B cell (primary cell): ENCODE measurements around the gene IRAK1. TPM values are rescaled to one million over a fixed set of nuclear protein-coding genes. Genes with fewer than 3 reads are reported as not detected.

Experiments
- ATAC-seq: fragments of 200-7000 bp; cut with Tn5 transposase; one replicate; pipeline ENCODE4 v1.10.0; 2021; ENCODE audit warnings: low read depth, mild to moderate bottlenecking, moderate number of reproducible peaks, moderate library complexity
- CTCF ChIA-PET: fragments of 350-600 bp; sonication (Branson Sonifier 250); formaldehyde crosslinking; loops from one replicate; lab custom pipeline; 2021; ENCODE audit warnings: antibody characterized with exemption, inconsistent platforms; lab: Charles Lee
- POLR2A ChIA-PET: fragments of 350-600 bp; sonication (Branson Sonifier 250); formaldehyde crosslinking; loops from one replicate; lab custom pipeline; 2021; ENCODE audit warnings: antibody characterized with exemption; lab: Charles Lee
- DNase-seq: peaks from one replicate; pipeline ENCODE4 v3.0.0; 2013
- H2AFZ ChIP-seq: 2 replicates; pipeline ENCODE4 v1.6.1; 2012; ENCODE audit warnings: mild to moderate bottlenecking, low read depth, low read length; ENCODE audit not compliant: insufficient read depth, poor library complexity, severe bottlenecking
- H3K27ac ChIP-seq, 2 donors: 1 replicate in 1 of 2; 2 replicates in 1 of 2; pipeline ENCODE4 v1.5.1; 2012 to 2013; ENCODE audit warnings: low read length in 2 of 2, mild to moderate bottlenecking in 2 of 2, moderate library complexity in 1 of 2
- H3K27me3 ChIP-seq, 4 experiments: fragments of 200-600 bp in 1 of 4; sonication (generic) in 1 of 4; replicated peaks in 1 of 4; 1 replicate in 2 of 4; 2 replicates in 2 of 4; pipeline versions ENCODE4 v1.6.1 to v1.7.0; 2013 to 2016; ENCODE audit warnings: low read length in 3 of 4, mild to moderate bottlenecking in 2 of 4, mixed read lengths in 1 of 4, moderate library complexity in 1 of 4; ENCODE audit not compliant: insufficient read depth in 4 of 4, control insufficient read depth in 3 of 4; ENCODE audit errors: control extremely low read depth in 1 of 4
- H3K36me3 ChIP-seq, 2 experiments: replicated peaks in 1 of 2; 1 replicate in 1 of 2; 2 replicates in 1 of 2; pipeline versions ENCODE4 v1.6.1 to v1.7.1; 2013; ENCODE audit warnings: low read length in 1 of 2; ENCODE audit not compliant: insufficient read depth in 2 of 2, control insufficient read depth in 1 of 2; ENCODE audit errors: control extremely low read depth in 1 of 2, extremely low read depth in 1 of 2
- H3K4me1 ChIP-seq, 2 donors: fragments of 200-600 bp in 1 of 2; sonication (generic) in 1 of 2; 1 replicate in 1 of 2; 2 replicates in 1 of 2; pipeline versions ENCODE4 v1.5.1 to v1.6.1; 2013 to 2017; ENCODE audit warnings: low read length in 2 of 2; ENCODE audit not compliant: control insufficient read depth in 2 of 2, insufficient read depth in 2 of 2
- H3K4me2 ChIP-seq: replicated peaks from 2 replicates; pipeline ENCODE3; 2012; ENCODE audit warnings: mild to moderate bottlenecking, low read depth, low read length; ENCODE audit not compliant: poor library complexity, severe bottlenecking
- H3K4me3 ChIP-seq, 5 experiments: fragments of 200-600 bp in 1 of 5; sonication (generic) in 1 of 5; 1 replicate in 3 of 5; 2 replicates in 2 of 5; pipeline versions ENCODE4 v1.5.1 to v1.7.0; 2011 to 2016; ENCODE audit warnings: low read length in 4 of 5, mild to moderate bottlenecking in 4 of 5, low read depth in 2 of 5, control low read depth in 1 of 5, moderate library complexity in 1 of 5; ENCODE audit not compliant: insufficient read depth in 1 of 5; ENCODE audit errors: control extremely low read depth in 1 of 5, extremely low read depth in 1 of 5
- H3K79me2 ChIP-seq: fragments of 200-600 bp; sonication (generic); one replicate; pipeline ENCODE4 v1.6.0; 2016; ENCODE audit warnings: low read length; ENCODE audit not compliant: control insufficient read depth, insufficient read depth
- H3K9ac ChIP-seq: fragments of 200-600 bp; sonication (generic); 2 replicates; pipeline ENCODE4 v1.6.1; 2017; ENCODE audit warnings: mild to moderate bottlenecking, low read length, moderate library complexity
- H3K9me3 ChIP-seq, 3 donors: one replicate each; pipeline versions ENCODE4 v1.6.1 to v1.7.1; 2013; ENCODE audit warnings: low read length in 2 of 3; ENCODE audit not compliant: control insufficient read depth in 2 of 3, insufficient read depth in 1 of 3; ENCODE audit errors: control extremely low read depth in 1 of 3
- H4K20me1 ChIP-seq: 2 replicates; pipeline ENCODE4 v1.6.0; 2012; ENCODE audit warnings: mild to moderate bottlenecking, low read length; ENCODE audit not compliant: insufficient read depth, control insufficient read depth, poor library complexity, severe bottlenecking
- H3K27ac Mint-ChIP-seq: one replicate; pipeline ENCODE4 v1.8.0; 2021; ENCODE audit warnings: mixed read lengths
- H3K27me3 Mint-ChIP-seq: one replicate; pipeline ENCODE4 v1.8.0; 2021; ENCODE audit warnings: mixed read lengths
- H3K4me1 Mint-ChIP-seq: one replicate; pipeline ENCODE4 v1.8.0; 2021; ENCODE audit warnings: mixed read lengths
- H3K4me3 Mint-ChIP-seq: one replicate; pipeline ENCODE4 v1.8.0; 2021; ENCODE audit warnings: mixed read lengths
- H3K9me3 Mint-ChIP-seq: one replicate; pipeline ENCODE4 v1.8.0; 2022; ENCODE audit warnings: mixed read lengths; ENCODE audit not compliant: insufficient read depth
- CTCF ChIP-seq: fragments of 200-600 bp; IDR thresholded peaks from one replicate; pipeline ENCODE4 v1.8.0; 2022; ENCODE audit warnings: antibody characterized with exemption, mild to moderate bottlenecking
- EZH2 ChIP-seq: IDR thresholded peaks from 2 replicates; pipeline ENCODE4 v1.6.1; 2012; ENCODE audit warnings: borderline replicate concordance, low read depth, mild to moderate bottlenecking, moderate library complexity, low read length; ENCODE audit not compliant: insufficient read depth, poor library complexity, severe bottlenecking
- WGBS: methylation state at CpG from one replicate; pipeline ENCODE4 v1.1.5; 2013; ENCODE audit warnings: missing lambda C conversion rate; ENCODE audit not compliant: insufficient coverage; 5-methylcytosine and 5-hydroxymethylcytosine counted together
- intact Hi-C: fragments of 100-400 bp; cut with micrococcal nuclease; formaldehyde crosslinking; loops from one replicate; pipeline ENCODE4 v1.10.0; 2022
- polyA plus RNA-seq: library from polyadenylated mRNA; depleted of rRNA; stranded (reverse); fragments of >200 nt; gene quantifications from 2 replicates; pipeline ENCODE4 v1.2.3, GENCODE V29; 2012
- total RNA-seq, 2 donors: library from RNA; stranded (reverse); fragments of 120-200 nt in 1 of 2; gene quantifications; 1 replicate in 1 of 2; 2 replicates in 1 of 2; pipeline versions ENCODE4 v1.2.3 to v1.2.4, GENCODE V29; 2013 to 2022

The IRAK1 gene
- total and polyA plus RNA-seq, 2 donors (not counting 1 experiment from before 2014, with no cell fraction given) = 112 to 118 TPM

- Mint-ChIP-seq H3K27me3 (no peaks in the 10 kb centered on the region), H3K4me3 (no peak overlapping the region), H3K4me1 (peaks cover 39% of the 10 kb centered on the region), H3K9me3 (no peaks in the 10 kb centered on the region), H3K27ac (no peak overlapping the region)
- no peaks in the 10 kb centered on the region for H3K9me3 ChIP-seq
- ChIA-PET CTCF (interaction anchor here (0.8 kb wide), 1 partner anchor 11 kb away, joined by 3 read pairs; no protein-coding TSS in a partner anchor), POLR2A (no interaction called here)
- H3K36me3 ChIP-seq = peaks cover 0 to 8% of the 10 kb centered on the region in 2 experiments
- H3K27ac ChIP-seq = no peak overlapping the region
- H3K27me3 ChIP-seq = no peaks in the 10 kb centered on the region
- H3K9ac ChIP-seq = no peak overlapping the region
- 100% methylated on average over 1 of the region's 1 CpG for WGBS
- peaks cover 34% of the 10 kb centered on the region for H4K20me1 ChIP-seq
- ATAC-seq (no peak), DNase-seq (no peak)
- peaks cover 5% of the 10 kb centered on the region in 2 donors for H3K4me1 ChIP-seq
- no peak for TF ChIP-seq EZH2
- intact Hi-C loops = no loop called here
- H3K79me2 ChIP-seq = peaks cover 65% of the 10 kb centered on the region
- no peak overlapping the region for H3K4me2 ChIP-seq
- no peak overlapping the region for H3K4me3 ChIP-seq
- no peak overlapping the region for H2AFZ ChIP-seq
Measured at GRCh38 chrX:154057791-154058190, 38.1 kb upstream of the IRAK1 start.

- Histone ChIP-seq H3K9me3 (no peaks in the 10 kb centered on the region), H3K27ac (no peak overlapping the region), H3K4me3 (no peak overlapping the region), H2AFZ (no peak overlapping the region), H3K27me3 (no peaks in the 10 kb centered on the region), H4K20me1 (peaks cover 32% of the 10 kb centered on the region), H3K4me2 (no peak overlapping the region), H3K36me3 (peaks cover 0 to 8% of the 10 kb centered on the region in 2 experiments), H3K4me1 (peaks cover 4 to 5% of the 10 kb centered on the region in 2 donors), H3K9ac (no peak overlapping the region), H3K79me2 (peaks cover 61% of the 10 kb centered on the region)
- WGBS = 70% methylated on average over 1 of the region's 8 CpGs
- ATAC-seq (no peak), DNase-seq (no peak)
- TF ChIP-seq CTCF (no peak), EZH2 (no peak)
- no peak overlapping the region for H3K4me3 Mint-ChIP-seq
- intact Hi-C loops = no loop called here
- H3K9me3 Mint-ChIP-seq = no peaks in the 10 kb centered on the region
- CTCF ChIA-PET = interaction anchor here (1.1 kb wide), 1 partner anchor 37 kb away, joined by 3 read pairs; no protein-coding TSS in a partner anchor
- peaks cover 34% of the 10 kb centered on the region for H3K4me1 Mint-ChIP-seq
- POLR2A ChIA-PET = no interaction called here
- no peaks in the 10 kb centered on the region for H3K27me3 Mint-ChIP-seq
- peak overlapping the region; percentile 29 for H3K27ac Mint-ChIP-seq
Measured at GRCh38 chrX:154056770-154057241, 37.1 kb upstream of the IRAK1 start.
